SU-DHL-6 (cell line): ENCODE measurements around the gene FAM187B.

Source experiments
- H2AFZ ChIP-seq: fragments of 200-600 bp; sonication (generic); 2 replicates; pipeline ENCODE4 v1.6.1; 2014; ENCODE audit warnings: low read depth, mild to moderate bottlenecking, moderate library complexity, mixed read lengths, antibody characterized with exemption, low read length; ENCODE audit not compliant: severe bottlenecking
- H3F3A ChIP-seq: fragments of 200-600 bp; shearing (Covaris generic); 2 replicates; pipeline ENCODE4 v1.6.0; 2016; ENCODE audit warnings: antibody characterized with exemption, mild to moderate bottlenecking; ENCODE audit not compliant: insufficient read depth
- H3K27ac ChIP-seq: fragments of 200-600 bp; sonication (generic); 2 replicates; pipeline ENCODE4 v1.5.1; 2016; ENCODE audit warnings: low read depth, mild to moderate bottlenecking, low read length, moderate library complexity, mixed read lengths
- H3K27me3 ChIP-seq: fragments of 200-600 bp; sonication (generic), shearing (Covaris generic); 2 replicates; pipeline ENCODE4 v1.6.0; 2014; ENCODE audit warnings: mild to moderate bottlenecking, low read length
- H3K36me3 ChIP-seq: fragments of 200-600 bp; sonication (generic); 2 replicates; pipeline ENCODE4 v1.6.1; 2014; ENCODE audit warnings: mild to moderate bottlenecking, low read length, mixed read lengths
- H3K4me2 ChIP-seq: fragments of 300-600, 200-600 bp; shearing (Covaris generic), sonication (generic); 2 replicates; pipeline ENCODE4 v1.6.0; 2014; ENCODE audit warnings: low read length, low read depth, mild to moderate bottlenecking; ENCODE audit not compliant: poor library complexity, severe bottlenecking
- H3K4me3 ChIP-seq: fragments of 200-600 bp; sonication (generic); 2 replicates; pipeline ENCODE4 v1.5.1; 2014; ENCODE audit warnings: antibody characterized with exemption, low read length, mild to moderate bottlenecking, mixed read lengths; ENCODE audit not compliant: insufficient read depth, poor library complexity, severe bottlenecking
- H3K79me2 ChIP-seq: fragments of 200-600 bp; sonication (generic); 2 replicates; pipeline ENCODE4 v1.6.1; 2014; ENCODE audit warnings: mild to moderate bottlenecking, low read length, moderate library complexity; ENCODE audit not compliant: insufficient read depth
- H3K9ac ChIP-seq: fragments of 200-600 bp; sonication (generic); 2 replicates; pipeline ENCODE4 v1.7.0; 2014; ENCODE audit warnings: mild to moderate bottlenecking, low read length
- H3K9me2 ChIP-seq: fragments of 200-600 bp; sonication (generic); replicated peaks from 2 replicates; pipeline ENCODE4 v1.6.1; 2014; ENCODE audit warnings: low read length; ENCODE audit not compliant: insufficient read depth
- H3K9me3 ChIP-seq: fragments of 200-600 bp; sonication (generic); 2 replicates; pipeline ENCODE4 v1.6.1; 2014; ENCODE audit warnings: low read length, mixed read lengths; ENCODE audit not compliant: insufficient read depth
- H4K20me1 ChIP-seq: fragments of 200-600 bp; sonication (generic); 2 replicates; pipeline ENCODE4 v1.6.1; 2014; ENCODE audit warnings: low read depth, mild to moderate bottlenecking, antibody characterized with exemption, low read length, moderate library complexity, mixed read lengths
- EZH2phosphoT487 ChIP-seq: fragments of 200-600 bp; sonication (generic), shearing (Covaris generic); conservative IDR thresholded peaks from 2 replicates; pipeline ENCODE4 v1.6.1; 2018; ENCODE audit warnings: mild to moderate bottlenecking, antibody characterized with exemption, low read length, moderate library complexity, mixed read lengths
- TF ChIP-seq, protein P1 (sequence below): fragments of 200-600 bp; sonication (generic); IDR thresholded peaks from one replicate; pipeline ENCODE4 v1.5.1; 2017; ENCODE audit warnings: antibody characterized with exemption, mild to moderate bottlenecking, low read length, moderate library complexity; ENCODE audit not compliant: insufficient read depth, poor library complexity, severe bottlenecking

The FAM187B gene

DNA sequence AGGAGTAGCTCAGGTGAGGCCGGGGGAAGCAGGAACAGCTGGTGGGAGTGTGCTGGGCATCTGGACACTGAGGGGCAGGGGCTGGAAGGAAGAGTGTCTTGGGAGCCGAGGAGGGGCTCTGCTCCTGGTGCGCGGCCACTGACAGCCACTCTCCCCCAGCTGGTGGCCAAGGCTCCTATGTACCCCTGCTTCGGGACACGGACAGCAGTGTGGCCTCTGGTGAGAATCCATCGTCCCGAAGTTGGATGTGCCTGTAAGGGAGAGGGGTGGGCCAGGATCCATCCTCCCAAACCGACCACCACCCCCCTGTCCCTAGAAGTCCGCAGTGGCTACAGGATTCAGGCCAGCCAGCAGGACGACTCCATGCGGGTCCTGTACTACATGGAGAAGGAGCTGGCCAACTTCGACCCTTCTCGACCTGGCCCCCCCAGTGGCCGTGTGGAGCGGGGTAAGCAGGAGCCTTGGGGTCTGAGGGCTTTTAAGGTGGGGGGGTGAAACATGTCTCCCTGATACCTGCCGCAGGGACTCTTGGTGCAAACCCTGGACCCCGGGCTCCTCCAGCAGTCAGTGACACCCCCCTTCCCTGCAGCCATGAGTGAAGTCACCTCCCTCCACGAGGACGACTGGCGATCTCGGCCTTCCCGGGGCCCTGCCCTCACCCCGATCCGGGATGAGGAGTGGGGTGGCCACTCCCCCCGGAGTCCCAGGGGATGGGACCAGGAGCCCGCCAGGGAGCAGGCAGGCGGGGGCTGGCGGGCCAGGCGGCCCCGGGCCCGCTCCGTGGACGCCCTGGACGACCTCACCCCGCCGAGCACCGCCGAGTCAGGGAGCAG is 38.2 kb upstream of the FAM187B start:
- Histone ChIP-seq H3K79me2 (peaks cover 6% of the 10 kb centered on the region), H3K36me3 (no peaks in the 10 kb centered on the region), H3K9me3 (no peaks in the 10 kb centered on the region), H3K9ac (peak overlapping the region; percentile 97), H3F3A (peaks cover 17% of the 10 kb centered on the region), H3K27ac (peak overlapping the region; percentile 93), H2AFZ (no peak overlapping the region), H3K9me2 (no peaks in the 10 kb centered on the region), H3K4me3 (peak overlapping the region; percentile 100), H3K4me2 (peak overlapping the region; percentile 87), H4K20me1 (no peaks in the 10 kb centered on the region), H3K27me3 (no peaks in the 10 kb centered on the region)
- TF ChIP-seq, protein P1, sequence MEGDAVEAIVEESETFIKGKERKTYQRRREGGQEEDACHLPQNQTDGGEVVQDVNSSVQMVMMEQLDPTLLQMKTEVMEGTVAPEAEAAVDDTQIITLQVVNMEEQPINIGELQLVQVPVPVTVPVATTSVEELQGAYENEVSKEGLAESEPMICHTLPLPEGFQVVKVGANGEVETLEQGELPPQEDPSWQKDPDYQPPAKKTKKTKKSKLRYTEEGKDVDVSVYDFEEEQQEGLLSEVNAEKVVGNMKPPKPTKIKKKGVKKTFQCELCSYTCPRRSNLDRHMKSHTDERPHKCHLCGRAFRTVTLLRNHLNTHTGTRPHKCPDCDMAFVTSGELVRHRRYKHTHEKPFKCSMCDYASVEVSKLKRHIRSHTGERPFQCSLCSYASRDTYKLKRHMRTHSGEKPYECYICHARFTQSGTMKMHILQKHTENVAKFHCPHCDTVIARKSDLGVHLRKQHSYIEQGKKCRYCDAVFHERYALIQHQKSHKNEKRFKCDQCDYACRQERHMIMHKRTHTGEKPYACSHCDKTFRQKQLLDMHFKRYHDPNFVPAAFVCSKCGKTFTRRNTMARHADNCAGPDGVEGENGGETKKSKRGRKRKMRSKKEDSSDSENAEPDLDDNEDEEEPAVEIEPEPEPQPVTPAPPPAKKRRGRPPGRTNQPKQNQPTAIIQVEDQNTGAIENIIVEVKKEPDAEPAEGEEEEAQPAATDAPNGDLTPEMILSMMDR = no peak
- TF ChIP-seq EZH2phosphoT487 = no peak

DNA sequence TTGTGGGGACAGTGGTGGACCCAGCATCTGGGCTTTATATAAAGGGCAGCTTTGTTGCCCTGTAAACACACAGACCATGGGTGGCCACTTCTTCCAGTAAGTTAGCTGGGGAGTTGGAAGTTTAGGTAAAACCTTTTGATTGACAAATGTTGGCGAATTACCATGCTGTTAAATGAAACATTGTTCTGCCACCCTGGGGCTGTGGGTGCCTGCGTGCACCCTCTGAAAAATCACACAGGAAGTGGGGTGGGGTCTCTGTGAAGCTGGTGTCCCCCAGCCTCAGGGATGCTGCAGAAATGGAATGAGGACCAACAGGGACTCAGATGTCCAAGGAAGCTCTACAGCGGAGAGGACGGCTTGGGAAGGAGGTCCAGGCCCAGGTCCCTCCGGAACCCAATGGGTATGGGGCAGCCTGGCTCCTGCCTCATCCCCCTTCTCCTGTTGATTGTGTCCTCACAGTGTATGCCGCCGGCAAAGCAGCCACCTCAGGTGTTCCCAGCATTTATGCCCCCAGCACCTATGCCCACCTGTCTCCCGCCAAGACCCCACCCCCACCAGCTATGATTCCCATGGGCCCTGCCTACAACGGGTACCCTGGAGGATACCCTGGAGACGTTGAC is 37.5 kb upstream of the FAM187B start:
- H3F3A ChIP-seq = peaks cover 19% of the 10 kb centered on the region
- no peaks in the 10 kb centered on the region for H3K36me3 ChIP-seq
- no peak overlapping the region for H3K4me3 ChIP-seq
- no peaks in the 10 kb centered on the region for H4K20me1 ChIP-seq
- H3K9me3 ChIP-seq = no peaks in the 10 kb centered on the region
- TF ChIP-seq, protein P1 = no peak
- no peak for TF ChIP-seq EZH2phosphoT487
- no peaks in the 10 kb centered on the region for H3K27me3 ChIP-seq
- H3K4me2 ChIP-seq = no peak overlapping the region
- H3K9me2 ChIP-seq = no peaks in the 10 kb centered on the region
- no peak overlapping the region for H2AFZ ChIP-seq
- peak overlapping the region; percentile 27; the same call in 1 of the 2 replicates for H3K27ac ChIP-seq
- H3K79me2 ChIP-seq = peaks cover 6% of the 10 kb centered on the region
- H3K9ac ChIP-seq = no peak overlapping the region

DNA sequence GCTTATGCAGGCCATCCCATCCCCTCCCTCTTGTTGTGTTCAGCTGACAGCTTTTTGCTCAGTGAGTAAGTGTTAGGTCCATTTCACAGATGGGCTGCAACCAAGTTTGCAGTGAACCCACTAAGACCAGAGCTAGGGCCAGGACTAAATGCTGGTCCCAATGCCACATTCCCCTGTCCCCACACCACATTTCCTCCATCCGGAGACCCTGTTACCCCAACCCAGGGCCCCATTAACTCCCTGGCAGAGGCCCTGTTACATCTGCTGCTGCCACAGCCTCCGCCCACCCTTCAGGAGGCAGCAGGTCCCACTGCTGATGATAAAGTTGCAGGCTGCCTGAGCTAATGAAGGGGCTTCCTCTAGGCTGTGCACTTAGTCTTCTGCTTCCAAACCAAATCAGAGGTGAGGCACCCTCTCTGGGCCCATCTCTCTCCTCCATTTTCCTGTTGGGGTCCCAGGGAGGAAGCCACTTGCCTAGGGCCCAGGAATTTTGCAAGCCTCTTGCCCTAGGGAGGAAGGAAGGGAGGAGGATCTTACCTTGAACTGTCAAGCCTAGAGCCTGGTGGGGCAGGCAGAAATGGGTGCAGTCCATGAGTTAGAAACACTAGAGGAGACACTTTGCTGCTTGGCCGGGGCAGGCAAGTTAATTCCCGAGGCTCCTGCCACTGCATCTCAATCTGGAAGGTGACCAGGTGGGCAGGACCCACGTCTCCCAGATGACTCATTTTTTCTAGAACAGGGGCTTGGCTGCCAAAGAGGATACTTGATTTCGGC is 36.8 kb upstream of the FAM187B start:
- H3K79me2 ChIP-seq = peaks cover 6% of the 10 kb centered on the region
- no peaks in the 10 kb centered on the region for H3K9me2 ChIP-seq
- TF ChIP-seq, protein P1 = no peak
- TF ChIP-seq EZH2phosphoT487 = no peak
- H3K4me3 ChIP-seq = no peak overlapping the region
- H3K9me3 ChIP-seq = no peaks in the 10 kb centered on the region
- H3K27ac ChIP-seq = peak overlapping the region; percentile 27; the same call in 1 of the 2 replicates
- H2AFZ ChIP-seq = no peak overlapping the region
- no peaks in the 10 kb centered on the region for H3K27me3 ChIP-seq
- peaks cover 19% of the 10 kb centered on the region for H3F3A ChIP-seq
- no peak overlapping the region for H3K9ac ChIP-seq
- no peaks in the 10 kb centered on the region for H3K36me3 ChIP-seq
- H3K4me2 ChIP-seq = no peak overlapping the region
- H4K20me1 ChIP-seq = no peaks in the 10 kb centered on the region
